ENCODE data around the gene MAP4. TPM values are rescaled to one million over a fixed set of nuclear protein-coding genes. Genes with fewer than 3 reads are reported as not detected.

The MAP4 gene
- total RNA-seq, 3 donors from 2014 or later (not counting 1 experiment from before 2014, with no cell fraction given), result 74.5 to 97.1 (median 88.9) TPM

- H3K27me3 Mint-ChIP-seq (ENCODE audit: low read depth in 2 of 2), result no peaks in the 10 kb centered on the region
- intact Hi-C loops (cut with micrococcal nuclease), result no loop called here
- H3K9me3 ChIP-seq (ENCODE audit: control insufficient read depth, insufficient read depth, low read length), result no peaks in the 10 kb centered on the region
- no peak overlapping the region for H3K27ac Mint-ChIP-seq
- H3K36me3 ChIP-seq (ENCODE audit: control insufficient read depth, insufficient read depth, low read length), result no peaks in the 10 kb centered on the region
- no peaks in the 10 kb centered on the region for H3K27me3 ChIP-seq (ENCODE audit: control insufficient read depth, insufficient read depth, low read length)
- no peaks in the 10 kb centered on the region for H3K36me3 Mint-ChIP-seq
- H3K4me1 ChIP-seq (ENCODE audit: control insufficient read depth, insufficient read depth, low read length), result peaks cover 4% of the 10 kb centered on the region
- 96% methylated on average over 3 of the region's 3 CpGs for WGBS (ENCODE audit: insufficient coverage)
- TF ChIP-seq, protein P1, sequence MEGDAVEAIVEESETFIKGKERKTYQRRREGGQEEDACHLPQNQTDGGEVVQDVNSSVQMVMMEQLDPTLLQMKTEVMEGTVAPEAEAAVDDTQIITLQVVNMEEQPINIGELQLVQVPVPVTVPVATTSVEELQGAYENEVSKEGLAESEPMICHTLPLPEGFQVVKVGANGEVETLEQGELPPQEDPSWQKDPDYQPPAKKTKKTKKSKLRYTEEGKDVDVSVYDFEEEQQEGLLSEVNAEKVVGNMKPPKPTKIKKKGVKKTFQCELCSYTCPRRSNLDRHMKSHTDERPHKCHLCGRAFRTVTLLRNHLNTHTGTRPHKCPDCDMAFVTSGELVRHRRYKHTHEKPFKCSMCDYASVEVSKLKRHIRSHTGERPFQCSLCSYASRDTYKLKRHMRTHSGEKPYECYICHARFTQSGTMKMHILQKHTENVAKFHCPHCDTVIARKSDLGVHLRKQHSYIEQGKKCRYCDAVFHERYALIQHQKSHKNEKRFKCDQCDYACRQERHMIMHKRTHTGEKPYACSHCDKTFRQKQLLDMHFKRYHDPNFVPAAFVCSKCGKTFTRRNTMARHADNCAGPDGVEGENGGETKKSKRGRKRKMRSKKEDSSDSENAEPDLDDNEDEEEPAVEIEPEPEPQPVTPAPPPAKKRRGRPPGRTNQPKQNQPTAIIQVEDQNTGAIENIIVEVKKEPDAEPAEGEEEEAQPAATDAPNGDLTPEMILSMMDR (IDR thresholded peaks at IDR 0.05), result no peak
- H3K27ac ChIP-seq (ENCODE audit: low read length), result no peak overlapping the region
- H3K4me3 ChIP-seq (ENCODE audit: low read length), result no peak overlapping the region
- no peak for ATAC-seq
- peaks cover 38 to 50% of the 10 kb centered on the region in 2 donors for H3K4me1 Mint-ChIP-seq
- H3K9me3 Mint-ChIP-seq, result no peaks in the 10 kb centered on the region
- no peak for DNase-seq
- H3K4me3 Mint-ChIP-seq, result no peak overlapping the region
Measured at GRCh38 chr3:48018841-48019240, 2.6 kb upstream of the MAP4 start.

DNA sequence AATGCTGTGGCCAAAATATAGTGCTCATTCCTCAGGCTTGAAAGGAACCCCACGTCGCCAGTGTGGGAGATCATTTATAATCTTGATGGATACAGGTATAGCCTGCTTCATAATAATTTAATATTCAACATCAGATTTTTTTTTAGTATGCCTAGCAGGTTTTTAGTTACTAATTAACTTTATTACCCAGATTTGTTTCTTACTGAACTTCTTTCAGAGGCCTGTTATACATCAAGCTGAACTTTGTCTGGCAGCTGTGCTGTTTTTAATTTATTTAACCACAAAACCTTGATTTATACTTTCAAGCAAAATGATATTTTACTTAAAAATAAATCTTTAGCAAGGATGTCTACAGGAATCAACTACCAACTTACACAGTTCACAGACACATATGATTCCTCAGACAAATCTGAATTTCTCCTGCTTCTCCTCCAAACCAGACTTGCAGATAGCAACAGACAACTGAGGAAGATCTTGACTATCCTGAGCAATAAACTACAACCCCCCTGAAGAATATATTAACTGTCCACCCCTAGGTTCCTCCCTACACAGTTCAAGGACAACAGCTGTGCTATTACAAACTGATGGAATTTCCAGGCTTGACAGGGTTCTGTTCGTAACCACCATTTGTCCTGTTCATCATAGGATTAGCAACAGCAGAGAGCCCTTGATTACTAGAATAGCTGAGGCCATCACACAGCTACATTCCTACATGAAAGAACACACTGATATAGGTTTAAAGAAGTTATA lies 610 bp downstream of the MAP4 start:
- WGBS (ENCODE audit: insufficient coverage), result 100% methylated on average over 1 of the region's 3 CpGs
- H3K27ac Mint-ChIP-seq, result peak overlapping the region; percentile 50 to 70
- TF ChIP-seq, protein P1 (IDR thresholded peaks at IDR 0.05), result no peak
- no peak overlapping the region for H3K4me3 Mint-ChIP-seq
- Histone ChIP-seq H3K36me3 (ENCODE audit: control insufficient read depth, insufficient read depth, low read length) (no peaks in the 10 kb centered on the region), H3K9me3 (ENCODE audit: control insufficient read depth, insufficient read depth, low read length) (no peaks in the 10 kb centered on the region), H3K4me3 (ENCODE audit: low read length) (no peak overlapping the region), H3K27me3 (ENCODE audit: control insufficient read depth, insufficient read depth, low read length) (no peaks in the 10 kb centered on the region), H3K4me1 (ENCODE audit: control insufficient read depth, insufficient read depth, low read length) (peaks cover 4% of the 10 kb centered on the region), H3K27ac (ENCODE audit: low read length) (no peak overlapping the region)
- peaks cover 38 to 51% of the 10 kb centered on the region in 2 donors for H3K4me1 Mint-ChIP-seq
- no peaks in the 10 kb centered on the region for H3K27me3 Mint-ChIP-seq (ENCODE audit: low read depth in 2 of 2)
- DNase-seq (no peak), ATAC-seq (no peak)
- H3K9me3 Mint-ChIP-seq, result no peaks in the 10 kb centered on the region
- H3K36me3 Mint-ChIP-seq, result no peaks in the 10 kb centered on the region
- intact Hi-C loops (cut with micrococcal nuclease), result no loop called here

GRCh38 chr3:48014358-48014757 lies 1.9 kb downstream of the MAP4 start:
- peaks cover 38 to 51% of the 10 kb centered on the region in 2 donors for H3K4me1 Mint-ChIP-seq
- Histone ChIP-seq H3K27me3 (ENCODE audit: control insufficient read depth, insufficient read depth, low read length) (no peaks in the 10 kb centered on the region), H3K4me1 (ENCODE audit: control insufficient read depth, insufficient read depth, low read length) (peaks cover 4% of the 10 kb centered on the region), H3K4me3 (ENCODE audit: low read length) (no peak overlapping the region), H3K9me3 (ENCODE audit: control insufficient read depth, insufficient read depth, low read length) (no peaks in the 10 kb centered on the region), H3K27ac (ENCODE audit: low read length) (no peak overlapping the region), H3K36me3 (ENCODE audit: control insufficient read depth, insufficient read depth, low read length) (no peaks in the 10 kb centered on the region)
- no peak for ATAC-seq
- intact Hi-C loops (cut with micrococcal nuclease), result no loop called here
- no peaks in the 10 kb centered on the region for H3K9me3 Mint-ChIP-seq
- H3K27me3 Mint-ChIP-seq (ENCODE audit: low read depth in 2 of 2), result no peaks in the 10 kb centered on the region
- H3K4me3 Mint-ChIP-seq, result no peak overlapping the region
- DNase-seq, result no peak
- no peaks in the 10 kb centered on the region for H3K36me3 Mint-ChIP-seq
- 95% methylated on average over 2 of the region's 2 CpGs for WGBS (ENCODE audit: insufficient coverage)
- peak overlapping the region; percentile 64 to 76 for H3K27ac Mint-ChIP-seq
- TF ChIP-seq, protein P1 (IDR thresholded peaks at IDR 0.05), result no peak
